GM18526 (cell line): ENCODE data around the gene TCF23.

Source experiments
- POLR2A ChIP-seq: IDR thresholded peaks from 3 replicates; pipeline ENCODE4 v1.6.1; 2011; ENCODE audit not compliant: insufficient read length; ENCODE audit errors: extremely low read depth

TCF23 gene

DNA sequence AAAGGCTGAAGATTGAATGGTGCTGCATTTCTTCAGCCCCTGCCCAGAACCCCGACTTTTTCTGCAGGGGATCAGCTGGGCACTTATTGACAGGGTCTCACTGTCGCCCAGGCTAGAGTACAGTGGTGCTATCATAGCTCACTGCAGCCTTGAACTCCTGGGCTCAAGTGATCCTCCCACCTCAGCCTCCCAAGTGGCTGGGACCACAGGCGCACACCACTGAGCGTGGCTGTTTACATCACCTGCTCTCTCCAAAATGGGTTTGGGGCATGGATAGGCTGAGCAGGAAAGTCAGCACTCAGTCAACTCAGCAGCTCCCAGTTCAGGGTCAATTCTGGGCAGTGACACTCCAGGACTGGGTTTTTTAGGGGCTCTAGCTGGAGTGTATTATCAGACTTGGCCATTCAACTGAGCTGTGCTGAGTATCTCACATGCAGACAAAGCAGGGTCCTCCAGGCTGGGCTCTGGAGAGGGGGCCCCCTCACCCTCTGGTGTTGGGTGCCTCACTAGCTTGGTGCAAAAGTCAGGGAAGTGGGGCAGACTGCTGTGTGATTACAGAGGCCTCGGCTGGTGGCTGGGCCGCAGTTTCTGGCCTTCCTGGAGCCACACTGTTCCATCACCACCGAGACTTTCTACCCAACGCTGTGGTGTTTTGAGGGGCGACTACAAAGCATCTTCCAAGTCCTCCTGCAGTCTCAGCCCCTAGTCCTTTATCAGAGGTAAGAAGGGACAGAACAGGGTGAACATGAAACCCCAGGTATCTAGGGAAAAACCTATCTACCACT is 20.7 kb upstream of the TCF23 start:
- no peak for TF ChIP-seq POLR2A

DNA sequence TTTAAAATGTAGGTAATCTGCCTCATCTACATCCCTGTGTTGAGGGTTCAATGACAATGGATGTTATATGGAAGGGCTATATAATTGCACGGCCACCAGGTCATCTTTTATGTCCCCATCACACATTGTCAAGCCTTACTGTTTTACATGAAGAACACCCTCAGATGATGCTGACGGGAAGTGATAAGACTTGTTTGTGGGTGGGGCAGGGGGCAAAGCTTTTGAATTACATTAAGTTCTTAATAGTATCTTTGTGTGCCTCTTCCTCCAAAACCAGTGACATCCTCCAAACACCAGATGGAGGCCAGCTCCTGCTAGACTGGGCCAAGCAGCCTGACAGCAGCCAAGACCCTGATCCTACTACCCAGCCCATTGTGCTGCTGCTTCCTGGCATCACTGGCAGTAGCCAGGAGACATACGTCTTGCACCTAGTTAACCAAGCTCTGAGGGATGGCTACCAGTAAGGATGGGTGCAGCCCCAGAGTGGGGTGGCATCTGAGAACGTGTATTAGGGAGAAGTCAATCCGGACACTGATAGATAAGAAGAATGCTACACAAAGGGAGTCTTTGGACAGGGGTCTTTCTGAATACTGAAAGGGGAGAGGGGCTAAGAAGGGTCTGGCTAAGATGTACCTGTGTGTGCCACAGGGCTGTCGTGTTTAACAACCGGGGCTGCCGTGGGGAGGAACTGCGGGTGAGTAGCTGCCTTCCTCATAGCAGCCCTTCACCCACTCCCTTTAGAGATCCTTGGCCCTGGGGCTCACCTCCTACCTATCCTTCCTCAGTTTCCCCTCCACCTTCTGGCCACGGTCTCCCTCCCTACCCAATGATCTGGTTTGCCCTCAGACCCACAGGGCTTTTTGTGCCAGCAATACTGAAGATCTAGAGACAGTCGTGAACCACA is 19.9 kb upstream of the TCF23 start:
- TF ChIP-seq POLR2A: no peak

DNA sequence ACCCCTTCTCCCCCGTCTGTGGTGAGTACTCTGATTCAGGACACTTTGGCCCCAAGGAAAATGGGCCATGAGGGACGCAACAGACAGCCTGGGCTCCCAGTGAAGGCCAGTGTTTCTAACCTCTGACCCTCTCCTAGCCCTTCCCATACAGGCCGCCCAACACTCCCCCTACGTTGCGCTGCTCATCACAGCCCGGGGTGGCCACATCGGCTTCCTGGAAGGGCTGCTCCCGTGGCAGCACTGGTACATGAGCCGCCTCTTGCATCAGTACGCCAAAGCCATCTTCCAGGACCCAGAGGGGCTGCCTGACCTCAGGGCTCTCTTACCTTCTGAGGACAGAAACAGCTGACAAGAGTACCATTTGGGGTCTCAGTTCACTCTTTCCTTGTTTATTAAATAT is 18.4 kb upstream of the TCF23 start:
- no peak for TF ChIP-seq POLR2A

DNA sequence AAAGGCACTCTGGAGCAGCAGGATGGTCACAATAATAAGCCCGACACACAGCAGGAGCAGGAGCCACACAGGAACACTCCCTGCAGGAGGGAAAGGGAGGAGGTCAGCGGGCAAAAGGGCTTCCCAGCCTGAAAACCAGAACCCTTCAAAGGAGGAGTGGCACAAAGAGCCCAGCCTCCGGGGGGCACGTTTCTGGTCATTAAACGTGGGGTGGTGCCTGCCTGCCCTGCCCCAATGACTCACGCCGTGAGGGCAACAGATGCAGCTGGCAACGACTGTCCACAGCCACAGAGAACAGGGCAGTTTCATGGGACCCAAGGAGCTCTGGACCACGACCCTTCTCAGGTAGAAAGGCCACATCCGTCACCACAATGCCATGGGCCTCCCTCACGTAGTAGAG is 17.4 kb upstream of the TCF23 start:
- no peak for TF ChIP-seq POLR2A

DNA sequence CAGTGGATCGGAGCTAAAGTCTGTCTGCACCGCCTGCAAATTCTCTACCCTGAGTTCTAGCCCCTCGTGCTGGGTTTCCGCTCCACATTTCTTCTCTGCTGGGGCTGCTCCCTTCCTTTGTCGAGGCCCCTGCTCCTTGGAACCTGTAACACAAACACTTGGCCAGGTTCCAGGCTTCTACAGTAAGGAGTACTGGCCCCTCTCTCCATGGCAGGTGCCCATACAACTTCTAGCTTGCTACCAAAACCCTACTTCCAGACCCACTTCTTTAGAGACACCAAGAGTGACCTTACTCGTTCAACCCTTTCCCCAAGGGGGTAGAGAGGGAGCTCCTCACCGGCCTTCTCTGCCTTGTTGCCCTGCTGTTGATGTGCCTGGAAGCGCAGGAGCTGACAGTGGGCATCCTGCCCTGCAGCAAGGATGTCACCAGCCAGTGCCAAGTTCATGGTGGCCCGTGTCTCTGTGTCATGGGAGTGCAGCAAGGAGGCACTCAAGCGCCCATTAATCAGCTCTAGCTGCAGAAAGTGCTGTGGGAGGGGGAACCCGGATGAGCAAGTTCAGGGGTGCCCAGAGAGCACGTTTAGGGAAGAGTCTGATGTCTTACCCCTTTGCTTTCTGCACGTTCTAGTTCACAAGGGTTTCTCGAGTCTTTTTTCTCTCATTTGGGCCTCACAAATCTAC is 15.5 kb upstream of the TCF23 start:
- TF ChIP-seq POLR2A: no peak

DNA sequence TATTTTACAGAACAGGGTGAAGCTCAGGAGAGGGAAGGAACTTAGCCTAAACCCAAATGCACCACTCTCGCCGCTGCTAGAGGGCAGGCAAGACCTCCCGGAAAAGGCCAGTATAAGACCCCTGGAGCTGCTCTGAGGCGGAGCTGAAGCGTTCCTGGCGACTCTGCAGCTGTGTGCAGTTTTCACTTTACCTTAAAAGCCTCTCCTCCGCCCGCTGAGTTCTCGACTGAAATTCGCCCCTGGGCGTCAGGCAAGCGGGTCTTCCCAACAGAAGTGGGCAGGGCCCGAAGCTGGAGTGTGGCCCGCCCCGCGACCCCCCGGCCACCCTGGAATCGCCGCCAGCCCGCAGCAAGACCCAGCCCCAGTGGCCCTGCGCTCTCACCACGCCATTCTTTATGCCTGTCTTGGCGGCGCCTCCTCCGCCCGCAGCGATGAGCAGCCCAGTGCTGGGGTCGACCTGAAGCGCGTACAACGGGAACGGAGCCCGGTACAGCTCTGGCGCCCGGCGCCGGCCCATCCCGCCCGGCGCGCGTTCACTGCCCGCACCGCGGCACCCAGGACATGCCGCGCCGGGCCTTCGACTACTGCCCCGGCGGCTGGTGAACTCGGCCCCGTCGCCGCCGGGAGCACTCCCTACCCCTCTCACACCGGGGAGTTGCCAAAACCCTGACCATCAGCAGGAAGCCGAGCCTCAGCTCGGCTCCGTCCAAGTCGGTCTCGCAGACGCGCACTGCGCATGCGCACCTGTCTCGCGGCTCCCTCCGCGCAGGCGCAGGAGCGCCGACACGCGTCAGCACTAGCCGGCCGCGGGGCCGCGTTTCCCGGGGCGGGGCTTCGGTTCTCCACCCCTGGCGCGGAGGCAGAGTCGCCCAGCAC is 14.7 kb upstream of the TCF23 start, which contains the start of gene PREB:
PREB (minus strand) TSS at position 732 of the 876 bp plus-strand sequence; CDS start at position 517, 215 bp downstream.
- TF ChIP-seq POLR2A: peak; percentile 92

DNA sequence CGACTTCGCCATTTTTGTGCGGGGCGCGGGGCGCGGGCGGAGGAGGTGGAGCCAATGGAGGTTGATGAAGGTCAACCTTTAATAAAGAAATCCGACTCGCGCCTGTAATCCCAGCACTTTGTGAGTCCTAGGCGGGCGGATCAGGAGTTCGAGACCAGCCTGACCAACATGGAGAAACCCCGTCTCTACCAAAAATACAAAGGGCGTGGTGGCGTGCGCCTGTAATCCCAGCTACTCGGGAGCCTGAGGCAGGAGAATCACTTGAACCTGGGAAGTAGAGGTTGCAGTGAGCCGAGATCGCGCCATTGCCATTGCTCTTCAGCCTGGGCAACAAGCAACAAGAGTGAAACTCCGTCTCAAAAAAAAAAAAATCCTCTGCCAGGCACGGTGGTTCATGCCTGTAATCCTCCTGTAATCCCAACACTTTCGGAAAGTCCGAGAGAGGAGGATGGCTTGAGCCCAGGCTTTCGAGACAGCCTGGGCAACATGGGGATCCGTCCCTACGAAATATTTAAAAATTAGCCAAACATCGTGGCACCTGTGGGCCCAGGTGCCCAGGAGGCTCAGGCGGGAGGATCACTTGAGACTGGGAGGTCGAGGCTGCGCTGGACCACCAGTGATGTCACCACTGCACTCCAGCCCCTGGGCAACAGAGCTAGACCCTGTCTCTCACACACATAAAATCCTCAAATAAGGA is 13.9 kb upstream of the TCF23 start:
- no peak for TF ChIP-seq POLR2A

DNA sequence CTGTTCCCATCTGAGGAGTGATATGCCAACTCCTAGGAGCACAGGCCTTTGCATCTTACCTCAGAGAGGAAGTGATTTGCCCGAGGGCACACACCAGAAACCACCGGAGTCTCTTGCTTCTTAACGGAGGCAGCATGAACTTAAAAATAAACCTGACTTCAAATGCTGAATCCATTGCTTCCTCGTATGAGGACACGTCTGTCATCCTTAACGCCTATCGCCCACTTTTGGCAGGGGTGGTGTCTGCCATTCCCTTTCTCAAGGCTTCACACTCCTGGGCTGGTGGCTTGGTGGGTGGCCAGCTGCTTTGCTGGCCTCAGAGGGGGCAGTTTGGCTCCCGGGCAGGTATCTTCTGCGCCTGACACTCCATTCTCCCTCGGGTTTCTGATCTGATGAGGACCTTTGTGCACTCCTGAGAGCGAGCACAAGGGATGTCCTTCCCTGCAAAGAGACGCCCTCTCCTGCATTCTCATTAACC is 13.3 kb upstream of the TCF23 start:
- TF ChIP-seq POLR2A: no peak

DNA sequence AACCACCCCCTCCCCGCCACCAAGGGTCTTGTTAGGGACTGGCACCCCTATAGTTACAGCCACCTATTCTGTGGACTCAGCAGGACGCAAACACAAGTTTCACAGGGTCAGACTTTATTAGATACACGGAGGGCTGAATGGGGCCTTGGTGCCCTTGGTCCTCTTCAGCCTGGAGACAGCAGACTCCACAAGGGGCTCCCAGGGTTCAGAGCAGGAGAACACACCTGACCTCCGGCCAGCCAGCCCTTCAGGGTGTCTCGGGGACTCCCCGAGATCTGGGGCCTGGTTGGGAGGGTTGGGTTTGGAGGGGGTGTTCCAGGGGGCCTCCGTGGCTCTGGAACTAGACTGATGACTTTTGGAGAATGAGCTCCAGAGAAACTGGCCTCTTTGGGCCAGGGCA is 12.1 kb upstream of the TCF23 start:
- TF ChIP-seq POLR2A: no peak

DNA sequence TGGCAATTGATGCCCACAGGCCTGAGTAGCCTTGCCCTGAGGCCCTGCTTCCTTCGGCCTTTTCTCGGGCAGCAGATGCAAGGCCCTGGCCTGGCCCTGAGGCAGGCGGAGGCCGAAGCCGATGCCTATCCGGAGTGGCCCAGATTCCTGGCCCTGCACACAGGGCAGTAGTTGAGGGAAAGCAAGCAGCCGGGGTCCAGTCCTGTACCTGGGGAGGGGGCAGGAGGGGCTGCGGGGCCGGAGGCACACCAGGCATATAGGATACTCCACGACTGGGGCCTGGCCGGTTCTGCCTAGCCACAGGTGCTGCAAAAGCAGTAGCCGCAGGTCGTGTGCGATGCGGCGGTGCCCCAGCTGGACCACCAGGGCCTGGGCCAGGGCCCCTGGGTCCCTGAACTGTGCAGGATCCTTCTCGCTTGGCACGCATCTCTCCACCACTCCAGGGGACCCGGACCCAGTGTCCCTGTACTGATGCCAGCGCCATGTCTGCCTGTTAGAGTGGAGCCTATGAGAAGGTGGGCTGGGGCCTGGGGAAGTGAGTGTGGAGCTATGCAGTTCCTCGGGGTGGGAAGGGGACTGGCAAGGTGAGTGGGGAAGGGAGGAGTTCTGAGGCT is 11.4 kb upstream of the TCF23 start:
- no peak for TF ChIP-seq POLR2A

DNA sequence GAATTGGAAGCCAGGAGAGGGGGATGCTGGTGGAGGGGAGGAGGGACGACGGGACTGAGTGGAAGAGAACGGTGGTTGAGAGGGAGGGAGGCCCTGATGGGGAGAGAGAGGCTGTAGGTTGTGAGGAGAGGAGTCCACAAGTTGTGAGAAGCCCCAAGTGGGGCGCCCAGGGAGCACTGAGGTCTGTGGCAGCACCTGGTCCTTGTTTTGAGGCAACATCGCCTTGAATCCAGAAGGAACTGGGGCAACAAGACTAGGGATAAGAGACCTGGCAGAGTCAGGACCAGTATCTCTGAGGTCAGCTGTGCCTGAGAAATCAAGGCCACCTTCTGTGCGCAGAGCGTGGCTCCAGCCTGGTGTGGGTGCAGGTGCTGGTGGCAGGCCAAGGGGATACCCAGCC is 10.7 kb upstream of the TCF23 start:
- TF ChIP-seq POLR2A: no peak

DNA sequence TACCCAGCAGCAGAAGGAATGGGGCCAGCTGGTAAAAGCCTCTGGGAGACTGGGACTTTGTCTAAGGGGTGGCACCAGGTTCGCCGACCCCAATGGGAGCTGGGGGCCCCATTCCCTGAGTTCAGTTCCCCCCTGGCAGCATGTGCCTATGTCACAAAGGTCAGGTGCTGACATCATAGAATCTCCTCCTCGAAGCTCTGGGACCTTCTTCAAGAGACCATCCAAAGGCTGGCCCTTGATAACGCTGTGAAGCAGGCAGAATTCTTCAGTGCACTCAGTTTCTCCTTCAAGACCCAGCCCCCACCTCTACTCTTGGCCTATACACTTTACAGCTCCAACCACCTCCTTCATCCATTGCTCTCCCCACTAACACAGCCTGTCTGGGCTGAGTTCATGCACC is 9.5 kb upstream of the TCF23 start, which contains the start of gene PRR30:
PRR30 (minus strand) TSS at position 101 of the 400 bp plus-strand sequence. CDS start 1,081 bp downstream, outside the sequence.
- no peak for TF ChIP-seq POLR2A

DNA sequence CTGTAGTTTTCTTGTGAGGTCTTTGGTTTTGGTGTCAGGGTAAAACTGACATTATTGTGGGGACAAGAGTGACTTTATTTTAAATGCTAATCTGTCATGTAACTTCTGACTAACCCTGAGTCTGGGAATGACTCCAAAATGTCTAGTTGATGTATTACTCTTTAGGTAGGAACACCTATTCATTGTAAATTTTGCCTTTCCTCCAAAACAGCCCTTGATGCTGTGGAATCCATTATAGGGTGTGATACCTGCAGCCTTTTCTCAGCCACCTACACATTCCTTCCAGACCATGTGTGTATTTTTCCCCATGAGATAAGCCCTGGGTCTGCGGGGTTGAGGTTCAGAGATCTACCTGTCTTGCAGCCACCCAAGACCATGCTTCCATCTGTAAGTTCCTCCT is 5.5 kb upstream of the TCF23 start:
- no peak for TF ChIP-seq POLR2A
